Epidermal melanocyte (primary cell): ENCODE measurements around the gene CERT1.

Source experiments
- DNase-seq: peaks from one replicate; pipeline ENCODE4 v3.0.0; 2011; ENCODE audit warnings: low spot score; ENCODE audit not compliant: insufficient read length

Gene CERT1

GRCh38 chr5:75473463-75473862, 38.0 kb downstream of the CERT1 start:
- no peak for DNase-seq

GRCh38 chr5:75472973-75473372, 38.5 kb downstream of the CERT1 start:
- no peak for DNase-seq

GRCh38 chr5:75471193-75471592, 40.2 kb downstream of the CERT1 start:
- no peak for DNase-seq

GRCh38 chr5:75469017-75469416, 42.4 kb downstream of the CERT1 start:
- no peak for DNase-seq

- DNase-seq: no peak
These were observed 42.8 kb downstream of the CERT1 start for GRCh38 chr5:75468593-75468992.

- DNase-seq: no peak
These were observed 45.3 kb downstream of the CERT1 start for GRCh38 chr5:75466006-75466716.

- DNase-seq: no peak
These were observed 45.9 kb downstream of the CERT1 start for GRCh38 chr5:75465480-75465879.

- DNase-seq: no peak
These were observed 47.7 kb downstream of the CERT1 start for GRCh38 chr5:75463726-75464125.

GRCh38 chr5:75461679-75462078, 49.8 kb downstream of the CERT1 start:
- DNase-seq: no peak

- no peak for DNase-seq
These were observed 50.4 kb downstream of the CERT1 start for GRCh38 chr5:75460942-75461610.

GRCh38 chr5:75460532-75460931, 50.9 kb downstream of the CERT1 start:
- no peak for DNase-seq

GRCh38 chr5:75457691-75458090, 53.7 kb downstream of the CERT1 start:
- DNase-seq: no peak

GRCh38 chr5:75457161-75457560, 54.3 kb downstream of the CERT1 start:
- DNase-seq: no peak

GRCh38 chr5:75450069-75450468, 61.4 kb downstream of the CERT1 start:
- no peak for DNase-seq

- DNase-seq: no peak
These were observed 65.4 kb downstream of the CERT1 start for GRCh38 chr5:75446068-75446467.

- DNase-seq: no peak
These were observed 69.9 kb downstream of the CERT1 start for GRCh38 chr5:75441560-75441959.

GRCh38 chr5:75439276-75439675, 72.2 kb downstream of the CERT1 start:
- DNase-seq: no peak

GRCh38 chr5:75438722-75439121, 72.7 kb downstream of the CERT1 start:
- DNase-seq: no peak

- no peak for DNase-seq
These were observed 76.3 kb downstream of the CERT1 start for GRCh38 chr5:75435096-75435495.

- no peak for DNase-seq
These were observed 77.5 kb downstream of the CERT1 start for GRCh38 chr5:75433814-75434506.

GRCh38 chr5:75414241-75414640, 97.2 kb downstream of the CERT1 start:
- DNase-seq: no peak
